GM13977 (cell line): ENCODE data around the gene STIP1.

Experiments
- DNase-seq: peaks from one replicate; pipeline ENCODE4 v3.0.0; 2012; ENCODE audit warnings: low spot score
- CTCF ChIP-seq: IDR thresholded peaks from 2 replicates; pipeline ENCODE4 v1.5.1; 2012; ENCODE audit warnings: mild to moderate bottlenecking, control low read depth; ENCODE audit not compliant: insufficient read depth; ENCODE audit errors: extremely low read depth, missing control alignments
- in situ Hi-C: fragments of 300-500 bp; cut with MboI; formaldehyde crosslinking; loops from one replicate; pipeline ENCODE4 v1.12.0; 2022; ENCODE audit warnings: low sequenced_read_pairs, low pct_unique_long_range_greater_than_20kb, mixed read lengths, inconsistent platforms; ENCODE audit not compliant: unreplicated experiment

Gene STIP1

GRCh38 chr11:64249563-64250414 is 63.8 kb downstream of the STIP1 start:
- no peak for TF ChIP-seq CTCF
- DNase-seq, result no peak
- in situ Hi-C loops, result no loop called here

GRCh38 chr11:64250415-64251015 is 64.5 kb downstream of the STIP1 start:
- in situ Hi-C loops, result no loop called here
- DNase-seq, result peak; percentile 29
- TF ChIP-seq CTCF, result no peak

GRCh38 chr11:64251016-64251752 is 65.2 kb downstream of the STIP1 start, which contains the start of gene PLCB3:
PLCB3 (plus strand) TSS chr11:64251530; CDS start chr11:64251650, 120 bp downstream.
- DNase-seq, result peak; percentile 96

GRCh38 chr11:64251753-64252002 is 65.7 kb downstream of the STIP1 start:
- TF ChIP-seq CTCF, result no peak
- in situ Hi-C loops, result no loop called here
- DNase-seq, result no peak

More at GRCh38 chr11:64251016-64251752, 65.2 kb downstream of the STIP1 start, which contains the start of gene PLCB3:
- in situ Hi-C loops, result no loop called here
- peak; percentile 73 for TF ChIP-seq CTCF

- peak; percentile 70 for DNase-seq
- peak; percentile 40 for TF ChIP-seq CTCF
- in situ Hi-C loops, result no loop called here
These were observed 66.3 kb downstream of the STIP1 start for GRCh38 chr11:64252003-64252872.

GRCh38 chr11:64253043-64253442 is 67.1 kb downstream of the STIP1 start:
- no peak for DNase-seq
- in situ Hi-C loops, result no loop called here
- TF ChIP-seq CTCF, result no peak
